HepG2 (cell line): ENCODE results near the gene EXOC3L4. TPM values are rescaled to one million over a fixed set of nuclear protein-coding genes. Genes with fewer than 3 reads are reported as not detected.

Experiments
- ATAC-seq: fragments of 200-7000 bp; cut with Tn5 transposase; 3 replicates; pipeline ENCODE4 v1.9.1; 2020; ENCODE audit warnings: mild to moderate bottlenecking, moderate library complexity
- BruUV-seq: library from RNA; stranded (reverse); fragments of 400-500 nt; replicated peaks from 2 replicates; lab custom pipeline; 2021; lab: Mats Ljungman, UMichigan
- CTCF ChIA-PET: fragments of 300-600 bp; formaldehyde crosslinking; extraction: SDS; loops from one replicate; lab custom pipeline; 2021; ENCODE audit warnings: low total read pairs, inconsistent platforms, low intra/inter-chr PET ratio; lab: Yijun Ruan, JAX
- POLR2A ChIA-PET: fragments of 350-600 bp; sonication (Branson Sonifier 250); formaldehyde crosslinking; loops from one replicate; lab custom pipeline; 2020; ENCODE audit warnings: antibody characterized with exemption, inconsistent platforms; lab: Yijun Ruan, JAX
- DNase-seq: peaks from one replicate; pipeline ENCODE4 v3.0.0-alpha.2; 2015; ENCODE audit warnings: low spot score
- FAIRE-seq: peaks from 3 replicates; lab custom pipeline; 2011; peaks lifted over from hg19 to GRCh38; lab: Jason Lieb, UNC
- H2AFZ ChIP-seq: one replicate; pipeline ENCODE4 v1.6.1; 2011; ENCODE audit warnings: low read length, inconsistent platforms
- H3K27ac ChIP-seq: fragments of 300-600 bp; 3 replicates; pipeline ENCODE4 v1.8.0; 2011; ENCODE audit warnings: mixed run types, mild to moderate bottlenecking, mixed read lengths, low read length, inconsistent platforms; ENCODE audit not compliant: insufficient read depth; ENCODE audit errors: extremely low read length
- H3K27me3 ChIP-seq, 2 experiments: fragments of 200-600 bp in 1 of 2; 2 replicates in 1 of 2; 3 replicates in 1 of 2; pipeline versions ENCODE4 v1.6.0 to v1.8.0; 2011; ENCODE audit warnings: low read length in 2 of 2, mild to moderate bottlenecking in 2 of 2, moderate library complexity in 2 of 2, inconsistent platforms in 1 of 2; ENCODE audit not compliant: insufficient read depth in 2 of 2, control insufficient read depth in 1 of 2
- H3K36me3 ChIP-seq, 2 experiments: fragments of 200-600 bp in 1 of 2; replicated peaks in 1 of 2; 2 replicates in 1 of 2; 3 replicates in 1 of 2; pipeline versions ENCODE4 v1.5.1 to v1.8.0; 2011; ENCODE audit warnings: low read length in 2 of 2, inconsistent platforms in 1 of 2; ENCODE audit not compliant: insufficient read depth in 2 of 2, control insufficient read depth in 1 of 2
- H3K4me1 ChIP-seq: 2 replicates; pipeline ENCODE4 v1.5.1; 2012; ENCODE audit warnings: low read length, inconsistent platforms; ENCODE audit not compliant: insufficient read depth
- H3K4me2 ChIP-seq: 2 replicates; pipeline ENCODE4 v1.6.0; 2011; ENCODE audit warnings: low read depth, low read length, inconsistent platforms
- H3K4me3 ChIP-seq, 3 experiments: fragments of 200-600 bp in 1 of 3; sonication (generic), shearing (Covaris generic) in 1 of 3; replicated peaks in 1 of 3; 2 replicates each; pipeline ENCODE4 v1.5.1; 2011 to 2016; ENCODE audit warnings: low read length in 3 of 3, inconsistent platforms in 2 of 3, low read depth in 2 of 3, mild to moderate bottlenecking in 2 of 3, control low read depth in 1 of 3, mixed read lengths in 1 of 3; ENCODE audit not compliant: insufficient read depth in 1 of 3
- H3K79me2 ChIP-seq: one replicate; pipeline ENCODE4 v1.6.1; 2011; ENCODE audit warnings: low read length, inconsistent platforms; ENCODE audit not compliant: insufficient read depth
- H3K9ac ChIP-seq: 2 replicates; pipeline ENCODE4 v1.6.0; 2011; ENCODE audit warnings: mild to moderate bottlenecking, low read depth, low read length, inconsistent platforms; ENCODE audit not compliant: insufficient read depth
- H3K9me3 ChIP-seq: 2 replicates; pipeline ENCODE4 v1.5.1; 2012; ENCODE audit warnings: mild to moderate bottlenecking, low read length
- H4K20me1 ChIP-seq: 2 replicates; pipeline ENCODE4 v1.6.0; 2011; ENCODE audit warnings: inconsistent platforms, mild to moderate bottlenecking, low read length, moderate library complexity; ENCODE audit not compliant: insufficient read depth
- NFE2L2 ChIP-seq: fragments of 150-350 bp; IDR thresholded peaks from 2 replicates; pipeline ENCODE4 v1.6.1; 2014; ENCODE audit warnings: low read length
- REXO4 ChIP-seq: sonication (generic); formaldehyde crosslinking; IDR thresholded peaks from 2 replicates; pipeline ENCODE4 v1.8.0; 2022; ENCODE audit warnings: missing genetic modification reagents, mild to moderate bottlenecking, borderline replicate concordance
- SALL1 ChIP-seq: sonication (generic); formaldehyde crosslinking; IDR thresholded peaks from 2 replicates; pipeline ENCODE4 v1.8.0; 2022; ENCODE audit warnings: mild to moderate bottlenecking, missing genetic modification reagents
- ZBTB7A ChIP-seq: sonication (generic); formaldehyde crosslinking; IDR thresholded peaks from 2 replicates; pipeline ENCODE4 v1.8.0; 2022; ENCODE audit warnings: mild to moderate bottlenecking, missing genetic modification reagents
- ZKSCAN5 ChIP-seq: sonication (generic); formaldehyde crosslinking; IDR thresholded peaks from 2 replicates; pipeline ENCODE4 v1.5.1; 2020; ENCODE audit warnings: mild to moderate bottlenecking, missing genetic modification reagents
- ZNF12 ChIP-seq: sonication (generic); formaldehyde crosslinking; IDR thresholded peaks from 2 replicates; pipeline ENCODE4 v1.5.0; 2020; ENCODE audit warnings: missing genetic modification reagents
- ZNF333 ChIP-seq: sonication (generic); formaldehyde crosslinking; IDR thresholded peaks from 2 replicates; pipeline ENCODE4 v1.4.0; 2020; ENCODE audit warnings: mild to moderate bottlenecking, missing genetic modification reagents, borderline replicate concordance
- WGBS: methylation state at CpG from one replicate; pipeline ENCODE4 v1.1.6; 2017; ENCODE audit warnings: low lambda C conversion rate; 5-methylcytosine and 5-hydroxymethylcytosine counted together
- in situ Hi-C: cut with HindIII; loops from 2 replicates; pipeline ENCODE4 v1.10.0; 2017; ENCODE audit warnings: low pct_unique_long_range_greater_than_20kb; ENCODE audit not compliant: extremely low pct_ligation_motif_present
- intact Hi-C: fragments of 100-400 bp; cut with micrococcal nuclease; formaldehyde crosslinking; loops from one replicate; pipeline ENCODE4 v1.10.0; 2022; ENCODE audit not compliant: unreplicated experiment
- polyA plus RNA-seq, 8 experiments: library from polyadenylated mRNA; depleted of rRNA in 3 of 8; stranded (reverse) in 7 of 8; unstranded in 1 of 8; fragments of >200 nt; fragmentation: Illumina TruSeq in 4 of 8; extraction: Trizol in 4 of 8; gene quantifications; 2 replicates each; pipeline versions ENCODE4 v1.2.1 to v1.2.3, GENCODE V29; 2011 to 2016; ENCODE audit warnings: low read depth in 4 of 8, missing spikeins in 1 of 8, mixed read lengths in 1 of 8; ENCODE audit not compliant: insufficient read depth in 1 of 8
- total RNA-seq, 5 experiments: library from RNA; depleted of rRNA; stranded (reverse); fragments of >200 nt; fragmentation: Illumina TruSeq; extraction: Trizol; gene quantifications; 2 replicates each; pipeline ENCODE4 v1.2.3, GENCODE V29; 2016; ENCODE audit warnings: low read depth in 1 of 5
- TF ChIP-seq, protein P1 (sequence below): sonication (generic); formaldehyde crosslinking; IDR thresholded peaks from 2 replicates; pipeline ENCODE4 v1.4.0; 2020; ENCODE audit warnings: missing genetic modification reagents
- TF ChIP-seq, protein P2 (sequence below): IDR thresholded peaks from 2 replicates; pipeline ENCODE4 v1.6.1; 2016; ENCODE audit warnings: low read depth
- TF ChIP-seq, protein P3 (sequence below): IDR thresholded peaks from 2 replicates; pipeline ENCODE4 v1.6.1; 2016; ENCODE audit warnings: mild to moderate bottlenecking
- TF ChIP-seq, protein P4 (sequence below): sonication (generic); formaldehyde crosslinking; IDR thresholded peaks from 2 replicates; pipeline ENCODE4 v1.8.1; 2022; ENCODE audit warnings: low read depth, mild to moderate bottlenecking, missing genetic modification reagents

The EXOC3L4 gene
- total and polyA plus RNA-seq, 2 of the 13 experiments (the other 11 are each of a cell fraction or from before 2014, with no cell fraction given): 11.8 to 27.0 TPM

DNA sequence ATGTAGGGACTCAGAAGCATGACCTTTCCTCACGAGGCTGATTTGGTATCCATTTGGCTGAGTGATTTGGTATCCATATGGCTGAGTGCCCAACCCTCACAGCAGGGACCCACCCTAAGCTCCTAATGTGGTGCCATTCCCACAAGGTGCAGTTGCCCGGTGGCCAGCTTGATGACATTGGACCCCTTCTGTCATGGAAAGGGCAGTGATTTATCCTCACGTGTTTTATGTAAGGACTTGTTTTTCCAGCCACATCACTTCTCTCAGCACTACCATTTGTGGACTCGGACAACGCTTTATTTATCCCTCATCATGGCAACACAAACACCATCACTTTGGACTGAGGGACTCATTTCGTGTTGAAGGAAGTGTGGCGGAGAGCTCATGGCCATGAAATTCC is 28.7 kb upstream of the EXOC3L4 start (continued):
- TF ChIP-seq, protein P1, sequence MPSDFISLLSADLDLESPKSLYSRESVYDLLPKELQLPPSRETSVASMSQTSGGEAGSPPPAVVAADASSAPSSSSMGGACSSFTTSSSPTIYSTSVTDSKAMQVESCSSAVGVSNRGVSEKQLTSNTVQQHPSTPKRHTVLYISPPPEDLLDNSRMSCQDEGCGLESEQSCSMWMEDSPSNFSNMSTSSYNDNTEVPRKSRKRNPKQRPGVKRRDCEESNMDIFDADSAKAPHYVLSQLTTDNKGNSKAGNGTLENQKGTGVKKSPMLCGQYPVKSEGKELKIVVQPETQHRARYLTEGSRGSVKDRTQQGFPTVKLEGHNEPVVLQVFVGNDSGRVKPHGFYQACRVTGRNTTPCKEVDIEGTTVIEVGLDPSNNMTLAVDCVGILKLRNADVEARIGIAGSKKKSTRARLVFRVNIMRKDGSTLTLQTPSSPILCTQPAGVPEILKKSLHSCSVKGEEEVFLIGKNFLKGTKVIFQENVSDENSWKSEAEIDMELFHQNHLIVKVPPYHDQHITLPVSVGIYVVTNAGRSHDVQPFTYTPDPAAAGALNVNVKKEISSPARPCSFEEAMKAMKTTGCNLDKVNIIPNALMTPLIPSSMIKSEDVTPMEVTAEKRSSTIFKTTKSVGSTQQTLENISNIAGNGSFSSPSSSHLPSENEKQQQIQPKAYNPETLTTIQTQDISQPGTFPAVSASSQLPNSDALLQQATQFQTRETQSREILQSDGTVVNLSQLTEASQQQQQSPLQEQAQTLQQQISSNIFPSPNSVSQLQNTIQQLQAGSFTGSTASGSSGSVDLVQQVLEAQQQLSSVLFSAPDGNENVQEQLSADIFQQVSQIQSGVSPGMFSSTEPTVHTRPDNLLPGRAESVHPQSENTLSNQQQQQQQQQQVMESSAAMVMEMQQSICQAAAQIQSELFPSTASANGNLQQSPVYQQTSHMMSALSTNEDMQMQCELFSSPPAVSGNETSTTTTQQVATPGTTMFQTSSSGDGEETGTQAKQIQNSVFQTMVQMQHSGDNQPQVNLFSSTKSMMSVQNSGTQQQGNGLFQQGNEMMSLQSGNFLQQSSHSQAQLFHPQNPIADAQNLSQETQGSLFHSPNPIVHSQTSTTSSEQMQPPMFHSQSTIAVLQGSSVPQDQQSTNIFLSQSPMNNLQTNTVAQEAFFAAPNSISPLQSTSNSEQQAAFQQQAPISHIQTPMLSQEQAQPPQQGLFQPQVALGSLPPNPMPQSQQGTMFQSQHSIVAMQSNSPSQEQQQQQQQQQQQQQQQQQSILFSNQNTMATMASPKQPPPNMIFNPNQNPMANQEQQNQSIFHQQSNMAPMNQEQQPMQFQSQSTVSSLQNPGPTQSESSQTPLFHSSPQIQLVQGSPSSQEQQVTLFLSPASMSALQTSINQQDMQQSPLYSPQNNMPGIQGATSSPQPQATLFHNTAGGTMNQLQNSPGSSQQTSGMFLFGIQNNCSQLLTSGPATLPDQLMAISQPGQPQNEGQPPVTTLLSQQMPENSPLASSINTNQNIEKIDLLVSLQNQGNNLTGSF: no peak
- TF ChIP-seq, protein P2, sequence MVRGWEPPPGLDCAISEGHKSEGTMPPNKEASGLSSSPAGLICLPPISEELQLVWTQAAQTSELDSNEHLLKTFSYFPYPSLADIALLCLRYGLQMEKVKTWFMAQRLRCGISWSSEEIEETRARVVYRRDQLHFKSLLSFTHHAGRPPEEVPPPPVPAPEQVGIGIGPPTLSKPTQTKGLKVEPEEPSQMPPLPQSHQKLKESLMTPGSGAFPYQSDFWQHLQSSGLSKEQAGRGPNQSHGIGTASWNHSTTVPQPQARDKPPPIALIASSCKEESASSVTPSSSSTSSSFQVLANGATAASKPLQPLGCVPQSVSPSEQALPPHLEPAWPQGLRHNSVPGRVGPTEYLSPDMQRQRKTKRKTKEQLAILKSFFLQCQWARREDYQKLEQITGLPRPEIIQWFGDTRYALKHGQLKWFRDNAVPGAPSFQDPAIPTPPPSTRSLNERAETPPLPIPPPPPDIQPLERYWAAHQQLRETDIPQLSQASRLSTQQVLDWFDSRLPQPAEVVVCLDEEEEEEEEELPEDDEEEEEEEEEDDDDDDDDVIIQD: no peak
- TF ChIP-seq ZNF333 (CRISPR knock-in tag): no peak
- TF ChIP-seq ZKSCAN5 (CRISPR knock-in tag): no peak
- TF ChIP-seq ZNF12: no peak
- TF ChIP-seq NFE2L2: no peak

DNA sequence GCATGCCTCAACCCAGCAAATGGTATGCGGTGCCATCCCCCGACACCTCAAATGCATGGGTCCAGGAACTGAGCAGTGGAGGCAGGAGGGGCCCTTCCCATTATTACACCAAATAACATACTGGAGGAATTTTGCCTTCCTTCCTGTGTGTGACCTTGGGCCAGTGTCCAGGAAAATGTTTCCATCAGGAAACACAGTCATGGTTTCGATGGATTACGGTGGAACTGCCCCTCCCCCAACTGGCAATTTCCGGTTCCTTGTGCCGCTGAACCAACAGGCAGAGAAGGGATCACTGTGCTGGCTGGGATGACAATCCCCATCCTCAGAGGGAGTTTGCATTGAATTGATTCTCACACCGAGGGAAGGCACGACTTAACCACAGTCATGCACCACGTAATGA is 28.1 kb upstream of the EXOC3L4 start:
- no peak overlapping the region for H3K9ac ChIP-seq
- no peaks in the 10 kb centered on the region for H3K79me2 ChIP-seq
- TF ChIP-seq REXO4 (no peak), ZBTB7A (CRISPR knock-in tag) (no peak), SALL1 (CRISPR knock-in tag) (peak; percentile 40; the same call in 1 of the 2 replicates), ZNF333 (CRISPR knock-in tag) (no peak)
- TF ChIP-seq, protein P3, sequence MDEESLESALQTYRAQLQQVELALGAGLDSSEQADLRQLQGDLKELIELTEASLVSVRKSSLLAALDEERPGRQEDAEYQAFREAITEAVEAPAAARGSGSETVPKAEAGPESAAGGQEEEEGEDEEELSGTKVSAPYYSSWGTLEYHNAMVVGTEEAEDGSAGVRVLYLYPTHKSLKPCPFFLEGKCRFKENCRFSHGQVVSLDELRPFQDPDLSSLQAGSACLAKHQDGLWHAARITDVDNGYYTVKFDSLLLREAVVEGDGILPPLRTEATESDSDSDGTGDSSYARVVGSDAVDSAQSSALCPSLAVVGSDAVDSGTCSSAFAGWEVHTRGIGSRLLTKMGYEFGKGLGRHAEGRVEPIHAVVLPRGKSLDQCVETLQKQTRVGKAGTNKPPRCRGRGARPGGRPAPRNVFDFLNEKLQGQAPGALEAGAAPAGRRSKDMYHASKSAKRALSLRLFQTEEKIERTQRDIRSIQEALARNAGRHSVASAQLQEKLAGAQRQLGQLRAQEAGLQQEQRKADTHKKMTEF (CRISPR knock-in tag): no peak
- TF ChIP-seq, protein P4, sequence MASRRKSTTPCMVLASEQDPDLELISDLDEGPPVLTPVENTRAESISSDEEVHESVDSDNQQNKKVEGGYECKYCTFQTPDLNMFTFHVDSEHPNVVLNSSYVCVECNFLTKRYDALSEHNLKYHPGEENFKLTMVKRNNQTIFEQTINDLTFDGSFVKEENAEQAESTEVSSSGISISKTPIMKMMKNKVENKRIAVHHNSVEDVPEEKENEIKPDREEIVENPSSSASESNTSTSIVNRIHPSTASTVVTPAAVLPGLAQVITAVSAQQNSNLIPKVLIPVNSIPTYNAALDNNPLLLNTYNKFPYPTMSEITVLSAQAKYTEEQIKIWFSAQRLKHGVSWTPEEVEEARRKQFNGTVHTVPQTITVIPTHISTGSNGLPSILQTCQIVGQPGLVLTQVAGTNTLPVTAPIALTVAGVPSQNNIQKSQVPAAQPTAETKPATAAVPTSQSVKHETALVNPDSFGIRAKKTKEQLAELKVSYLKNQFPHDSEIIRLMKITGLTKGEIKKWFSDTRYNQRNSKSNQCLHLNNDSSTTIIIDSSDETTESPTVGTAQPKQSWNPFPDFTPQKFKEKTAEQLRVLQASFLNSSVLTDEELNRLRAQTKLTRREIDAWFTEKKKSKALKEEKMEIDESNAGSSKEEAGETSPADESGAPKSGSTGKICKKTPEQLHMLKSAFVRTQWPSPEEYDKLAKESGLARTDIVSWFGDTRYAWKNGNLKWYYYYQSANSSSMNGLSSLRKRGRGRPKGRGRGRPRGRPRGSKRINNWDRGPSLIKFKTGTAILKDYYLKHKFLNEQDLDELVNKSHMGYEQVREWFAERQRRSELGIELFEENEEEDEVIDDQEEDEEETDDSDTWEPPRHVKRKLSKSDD (CRISPR knock-in tag): no peak

More for the DNA sequence above, 28.1 kb upstream of the EXOC3L4 start:
- H4K20me1 ChIP-seq: no peaks in the 10 kb centered on the region
- 74% methylated on average over 9 of the region's 9 CpGs for WGBS
- H3K27me3 ChIP-seq: peaks cover under 1 to 19% of the 10 kb centered on the region in 2 experiments; a peak in 2 of 5 replicates
- FAIRE-seq (no peak), ATAC-seq (no peak), DNase-seq (peak; percentile 47)
- no TSS peak for BruUV-seq
- ChIA-PET CTCF (no interaction called here), POLR2A (interaction anchor here (0.6 kb wide), 1 partner anchor 28 kb away, joined by 3 read pairs; the partner anchor contains the start of gene EXOC3L4)
- H3K4me2 ChIP-seq: no peak overlapping the region
- no peak overlapping the region for H2AFZ ChIP-seq
- H3K27ac ChIP-seq: no peak overlapping the region
- H3K4me1 ChIP-seq: peaks cover 60% of the 10 kb centered on the region
- intact Hi-C loops: no loop called here
- no peak overlapping the region for H3K4me3 ChIP-seq
- H3K36me3 ChIP-seq: no peaks in the 10 kb centered on the region
- in situ Hi-C loops: no loop called here
- H3K9me3 ChIP-seq: no peaks in the 10 kb centered on the region
